Activated CD4-positive, alpha-beta T cell treated with anti-CD3 and anti-CD28 coated beads, Interleukin-2, Interleukin-4, amounts not matched to agents 100 ng/mL and 50 ng/mL, durations not matched to agents 16 hours and 8 hours (primary cell): Measurements from ENCODE around the gene NUDT13.
"Not testable (repeated sequence)": the region's sequence is repeated elsewhere in the genome, so short reads cannot be mapped to it uniquely, and the experiment has no call there.

Experiments used
- DNase-seq: peaks from one replicate; pipeline ENCODE4 v3.0.0-alpha.2; 2020; ENCODE audit warnings: low spot score

NUDT13 gene

GRCh38 chr10:73106301-73106700, 4.0 kb upstream of the NUDT13 start:
- no peak for DNase-seq

- DNase-seq = not testable (repeated sequence)
These were observed 1.0 kb upstream of the NUDT13 start for GRCh38 chr10:73109248-73109652.

GRCh38 chr10:73112032-73112431, 1.8 kb downstream of the NUDT13 start:
- not testable (repeated sequence) for DNase-seq

- DNase-seq = no peak
These were observed 3.3 kb downstream of the NUDT13 start for GRCh38 chr10:73113551-73113950.

GRCh38 chr10:73116017-73116416, 5.8 kb downstream of the NUDT13 start:
- DNase-seq = no peak

- DNase-seq = no peak
These were observed 7.9 kb downstream of the NUDT13 start for GRCh38 chr10:73117976-73118743.

- no peak for DNase-seq
These were observed 9.2 kb downstream of the NUDT13 start for GRCh38 chr10:73119457-73119856.

GRCh38 chr10:73119952-73120351, 9.7 kb downstream of the NUDT13 start:
- DNase-seq = no peak

GRCh38 chr10:73126343-73126742, 16.1 kb downstream of the NUDT13 start:
- DNase-seq = no peak

- DNase-seq = no peak
These were observed 21.0 kb downstream of the NUDT13 start for GRCh38 chr10:73131301-73131700.

- no peak for DNase-seq
These were observed 21.8 kb downstream of the NUDT13 start for GRCh38 chr10:73131913-73132686.

GRCh38 chr10:73134727-73135126, 24.5 kb downstream of the NUDT13 start:
- DNase-seq = no peak

- no peak for DNase-seq
These were observed 26.4 kb downstream of the NUDT13 start for GRCh38 chr10:73136627-73137026.

- DNase-seq = no peak
These were observed 29.0 kb downstream of the NUDT13 start for GRCh38 chr10:73139251-73139650.

GRCh38 chr10:73141603-73142002, 31.3 kb downstream of the NUDT13 start:
- DNase-seq = no peak

GRCh38 chr10:73150633-73151413, 40.6 kb downstream of the NUDT13 start:
- not testable (repeated sequence) for DNase-seq

- no peak for DNase-seq
These were observed 41.8 kb downstream of the NUDT13 start for GRCh38 chr10:73152009-73152408.

GRCh38 chr10:73156054-73156453, 45.8 kb downstream of the NUDT13 start:
- no peak for DNase-seq

GRCh38 chr10:73159038-73159648, 48.9 kb downstream of the NUDT13 start:
- peak; percentile 50 for DNase-seq

- DNase-seq = no peak
These were observed 50.8 kb downstream of the NUDT13 start for GRCh38 chr10:73161079-73161478.

- DNase-seq = no peak
These were observed 51.4 kb downstream of the NUDT13 start for GRCh38 chr10:73161662-73162061.

- DNase-seq = no peak
These were observed 52.8 kb downstream of the NUDT13 start for GRCh38 chr10:73163096-73163495.
